ENCODE data around the gene ARHGAP28. TPM values are rescaled to one million over a fixed set of nuclear protein-coding genes. Genes with fewer than 3 reads are reported as not detected.

The ARHGAP28 gene
- total and polyA plus RNA-seq, 11 donors: 0.42 to 7.5 (median 1.8) TPM

GRCh38 chr18:6882401-6882800 lies 152.9 kb downstream of the ARHGAP28 start:
- H3K27me3 ChIP-seq: no peaks in the 10 kb centered on the region
- H3K4me1 ChIP-seq: peaks cover 0 to 10% (median 0%) of the 10 kb centered on the region in 12 donors
- intact Hi-C loops (cut with DNase I): loop anchor here in 8 of 10 donors (5.0 to 10.0 kb wide), 7 partner anchors 138 to 1808 kb away; partner anchors contain the start of gene ARHGAP28 (in 5 of the 8)
- no peaks in the 10 kb centered on the region for H3K9me3 ChIP-seq
- TF ChIP-seq POLR2A (IDR thresholded peaks at IDR 0.05) (no peak), CTCF (IDR thresholded peaks at IDR 0.05) (no peak)
- no peak overlapping the region for H3K4me3 ChIP-seq
- no peak overlapping the region for H3K27ac ChIP-seq
- WGBS, 4 donors: 93 to 98% (median 94%) methylated on average over 2 of the region's 2 CpGs
- no peak for ATAC-seq
- H3K36me3 ChIP-seq: no peaks in the 10 kb centered on the region
- DNase-seq: no peak

- H3K4me3 ChIP-seq: no peak overlapping the region
These were observed 155.5 kb downstream of the ARHGAP28 start for GRCh38 chr18:6885006-6885481.

GRCh38 chr18:6885992-6886796 lies 156.7 kb downstream of the ARHGAP28 start:
- intact Hi-C loops (cut with DNase I): loop anchor here (1.0 to 10.0 kb wide), 10 partner anchors 141 to 1811 kb away; partner anchors contain the start of gene ARHGAP28 (in 6 of the 10)
- no peaks in the 10 kb centered on the region for H3K9me3 ChIP-seq
- H3K36me3 ChIP-seq: peaks cover 0 to 16% (median 0%) of the 10 kb centered on the region in 9 donors
- ATAC-seq (peak in 3 of 4 donors; percentile 57 to 79 (median 74)), DNase-seq (peak in 2 of 5 donors; percentile 42 to 44)
- peaks cover 0 to under 1% (median 0%) of the 10 kb centered on the region in 12 donors for H3K4me1 ChIP-seq
- WGBS, 4 donors: 20 to 27% (median 22%) methylated on average over 4 of the region's 4 CpGs
- no peak overlapping the region for H3K27ac ChIP-seq
- TF ChIP-seq POLR2A (IDR thresholded peaks at IDR 0.05): no peak
- TF ChIP-seq CTCF (IDR thresholded peaks at IDR 0.05): peak; percentile 47 to 87 (median 77)
- no peak overlapping the region for H3K4me3 ChIP-seq
- H3K27me3 ChIP-seq: no peaks in the 10 kb centered on the region

More at GRCh38 chr18:6885006-6885481, 155.5 kb downstream of the ARHGAP28 start:
- no peaks in the 10 kb centered on the region for H3K9me3 ChIP-seq
- DNase-seq (no peak), ATAC-seq (no peak)
- H3K27ac ChIP-seq: no peak overlapping the region
- no peaks in the 10 kb centered on the region for H3K27me3 ChIP-seq
- TF ChIP-seq CTCF (IDR thresholded peaks at IDR 0.05) (no peak), POLR2A (IDR thresholded peaks at IDR 0.05) (no peak)
- H3K36me3 ChIP-seq: peaks cover 0 to 6% (median 0%) of the 10 kb centered on the region in 9 donors
- 70 to 81% (median 76%) methylated on average over 8 of the region's 8 CpGs for WGBS, 4 donors
- intact Hi-C loops (cut with DNase I): loop anchor here in 9 of 10 donors (2.0 to 10.0 kb wide), 9 partner anchors 140 to 1810 kb away; partner anchors contain the start of gene ARHGAP28 (in 6 of the 9)
- H3K4me1 ChIP-seq: peaks cover 0 to 6% (median 0%) of the 10 kb centered on the region in 12 donors

GRCh38 chr18:6886797-6887330 lies 157.3 kb downstream of the ARHGAP28 start:
- H3K36me3 ChIP-seq: peaks cover 0 to 18% (median 0%) of the 10 kb centered on the region in 9 donors
- ATAC-seq (no peak), DNase-seq (no peak)
- no peak overlapping the region for H3K27ac ChIP-seq
- WGBS, 4 donors: 57 to 74% (median 67%) methylated on average over 6 of the region's 6 CpGs
- H3K4me3 ChIP-seq: no peak overlapping the region
- intact Hi-C loops (cut with DNase I): loop anchor here (1.0 to 10.0 kb wide), 10 partner anchors 142 to 1812 kb away; partner anchors contain the start of gene ARHGAP28 (in 6 of the 10)
- H3K27me3 ChIP-seq: no peaks in the 10 kb centered on the region
- no peaks in the 10 kb centered on the region for H3K9me3 ChIP-seq
- no peak for TF ChIP-seq CTCF (IDR thresholded peaks at IDR 0.05)
- TF ChIP-seq POLR2A (IDR thresholded peaks at IDR 0.05): no peak
- no peaks in the 10 kb centered on the region for H3K4me1 ChIP-seq
